ENCODE measurements around the gene TOMM40. TPM values are rescaled to one million over a fixed set of nuclear protein-coding genes. Genes with fewer than 3 reads are reported as not detected.

Gene TOMM40
- total and polyA plus RNA-seq, 2 of the 13 experiments (the other 11 are each of a cell fraction or from before 2014, with no cell fraction given) = 72.0 to 110 TPM

GRCh38 chr19:44845612-44846454 lies 45.2 kb upstream of the TOMM40 start, which contains the start of gene NECTIN2 (continued):
- TF ChIP-seq ARID4A (CRISPR knock-in tag; IDR thresholded peaks at IDR 0.05; ENCODE audit: borderline replicate concordance) = peak; percentile 63
- TF ChIP-seq FOXO4 (CRISPR knock-in tag; conservative IDR thresholded peaks at IDR 0.05) = no peak
- TF ChIP-seq PHF21A (CRISPR knock-in tag; IDR thresholded peaks at IDR 0.05) = peak; percentile 70
- TF ChIP-seq EEA1 (CRISPR knock-in tag; IDR thresholded peaks at IDR 0.05; ENCODE audit: borderline replicate concordance) = no peak; the same call in 1 of the 2 replicates
- no peak for TF ChIP-seq ZNF343 (CRISPR knock-in tag; IDR thresholded peaks at IDR 0.05)
- peak; percentile 28; the same call in 1 of the 2 replicates for TF ChIP-seq RARA (CRISPR knock-in tag; IDR thresholded peaks at IDR 0.05)
- no peak for TF ChIP-seq PHF20 (CRISPR knock-in tag; IDR thresholded peaks at IDR 0.05)
- TF ChIP-seq MEIS2 (CRISPR knock-in tag; IDR thresholded peaks at IDR 0.05) = peak; percentile 52
- peak; percentile 69 for TF ChIP-seq DRAP1 (CRISPR knock-in tag; IDR thresholded peaks at IDR 0.05)
- TF ChIP-seq ZMYM2 (CRISPR knock-in tag; IDR thresholded peaks at IDR 0.05) = peak; percentile 89
- TF ChIP-seq JUND (CRISPR knock-in tag; IDR thresholded peaks at IDR 0.05) = no peak
- TF ChIP-seq SNRNP70 (IDR thresholded peaks at IDR 0.05; ENCODE audit: low read depth, low read length) = no peak
- TF ChIP-seq IKZF4 (CRISPR knock-in tag; IDR thresholded peaks at IDR 0.05; ENCODE audit: borderline replicate concordance, low read depth, not compliant biosample characterization) = no peak
- TF ChIP-seq ZNF253 (CRISPR knock-in tag; IDR thresholded peaks at IDR 0.05; ENCODE audit: borderline replicate concordance) = no peak
- peak; percentile 28; the same call in 1 of the 2 replicates for TF ChIP-seq ZNF616 (CRISPR knock-in tag; IDR thresholded peaks at IDR 0.05; ENCODE audit: low read depth)
- peak; percentile 30 for TF ChIP-seq CCAR2 (optimal IDR thresholded peaks at IDR 0.05; ENCODE audit: low read depth, low read length)
- peak; percentile 30; the same call in 1 of the 2 replicates for TF ChIP-seq TFE3 (CRISPR knock-in tag; IDR thresholded peaks at IDR 0.05)
- TF ChIP-seq RFX1 (IDR thresholded peaks at IDR 0.05) = no peak
- TF ChIP-seq, protein P1, sequence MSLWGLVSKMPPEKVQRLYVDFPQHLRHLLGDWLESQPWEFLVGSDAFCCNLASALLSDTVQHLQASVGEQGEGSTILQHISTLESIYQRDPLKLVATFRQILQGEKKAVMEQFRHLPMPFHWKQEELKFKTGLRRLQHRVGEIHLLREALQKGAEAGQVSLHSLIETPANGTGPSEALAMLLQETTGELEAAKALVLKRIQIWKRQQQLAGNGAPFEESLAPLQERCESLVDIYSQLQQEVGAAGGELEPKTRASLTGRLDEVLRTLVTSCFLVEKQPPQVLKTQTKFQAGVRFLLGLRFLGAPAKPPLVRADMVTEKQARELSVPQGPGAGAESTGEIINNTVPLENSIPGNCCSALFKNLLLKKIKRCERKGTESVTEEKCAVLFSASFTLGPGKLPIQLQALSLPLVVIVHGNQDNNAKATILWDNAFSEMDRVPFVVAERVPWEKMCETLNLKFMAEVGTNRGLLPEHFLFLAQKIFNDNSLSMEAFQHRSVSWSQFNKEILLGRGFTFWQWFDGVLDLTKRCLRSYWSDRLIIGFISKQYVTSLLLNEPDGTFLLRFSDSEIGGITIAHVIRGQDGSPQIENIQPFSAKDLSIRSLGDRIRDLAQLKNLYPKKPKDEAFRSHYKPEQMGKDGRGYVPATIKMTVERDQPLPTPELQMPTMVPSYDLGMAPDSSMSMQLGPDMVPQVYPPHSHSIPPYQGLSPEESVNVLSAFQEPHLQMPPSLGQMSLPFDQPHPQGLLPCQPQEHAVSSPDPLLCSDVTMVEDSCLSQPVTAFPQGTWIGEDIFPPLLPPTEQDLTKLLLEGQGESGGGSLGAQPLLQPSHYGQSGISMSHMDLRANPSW (CRISPR knock-in tag; IDR thresholded peaks at IDR 0.05; ENCODE audit: borderline replicate concordance) = no peak

Data from HepG2 (cell line).